ENCODE data around the gene SPAAR.

The SPAAR gene

GRCh38 chr9:35960039-35960655, 50.9 kb downstream of the SPAAR start:
- Histone ChIP-seq H3K4me3 (ENCODE audit: low read depth, low read length) (no peak overlapping the region), H3K27me3 (ENCODE audit: insufficient read depth, low read depth, severe bottlenecking) (no peaks in the 10 kb centered on the region), H3K36me3 (no peaks in the 10 kb centered on the region), H3K27ac (no peak overlapping the region), H3K9me3 (ENCODE audit: severe bottlenecking) (no peaks in the 10 kb centered on the region)
- DNase-seq: no peak
- no peak for TF ChIP-seq CTCF (IDR thresholded peaks at IDR 0.05; ENCODE audit: low read depth, low read length)
